ENCODE data around the gene SOCS3. TPM values are rescaled to one million over a fixed set of nuclear protein-coding genes. Genes with fewer than 3 reads are reported as not detected.

The SOCS3 gene
- total RNA-seq, 2 experiments from 2014 or later, result 9.1 TPM

DNA sequence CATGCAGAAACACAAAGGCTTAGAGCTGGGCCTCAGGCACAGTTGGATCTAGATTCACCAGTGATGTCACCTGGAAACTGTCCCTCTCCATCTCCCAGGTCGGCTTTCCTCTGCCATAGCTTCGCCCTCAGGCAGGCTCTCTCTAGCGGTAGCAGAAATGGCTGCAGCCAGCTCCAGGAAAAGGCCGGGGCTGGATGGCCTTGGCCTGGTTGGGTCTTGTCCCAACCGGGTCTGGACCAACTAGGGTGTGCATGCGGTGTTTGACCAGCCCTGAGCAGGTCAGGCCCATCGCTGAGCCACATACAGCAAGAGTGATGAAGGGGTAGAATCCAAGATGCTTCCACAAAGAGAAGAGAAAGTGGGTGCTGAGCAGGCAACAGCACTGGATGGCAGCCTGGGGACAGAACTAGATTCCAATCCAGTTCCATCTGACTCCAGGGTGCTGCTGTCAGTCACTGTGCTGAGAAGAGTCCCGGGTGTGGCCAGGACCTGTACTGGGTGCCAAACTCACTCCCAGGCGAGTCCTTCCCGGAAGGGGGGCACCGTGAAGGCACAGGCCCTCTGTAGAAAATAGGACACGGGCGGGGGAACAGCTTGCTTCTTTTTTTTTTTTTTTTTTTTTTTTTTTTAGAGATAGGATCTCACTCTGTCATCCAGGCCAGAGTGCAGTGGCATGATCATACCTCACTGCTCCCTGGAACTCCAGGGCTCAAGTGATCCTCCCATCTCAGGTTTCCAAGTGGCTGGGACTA lies 51.8 kb downstream of the SOCS3 start:
- no peak for ATAC-seq
- Mint-ChIP-seq H3K36me3 (ENCODE audit: low read depth) (no peaks in the 10 kb centered on the region), H3K27ac (no peak overlapping the region), H3K9me3 (ENCODE audit: insufficient read depth) (peaks cover 10% of the 10 kb centered on the region), H3K4me1 (ENCODE audit: low read depth) (no peaks in the 10 kb centered on the region), H3K4me3 (no peak overlapping the region), H3K27me3 (ENCODE audit: low read depth) (peaks cover 18% of the 10 kb centered on the region)
- CTCF ChIA-PET, result no interaction called here
- POLR2A ChIA-PET, result no interaction called here
- no peak for DNase-seq

DNA sequence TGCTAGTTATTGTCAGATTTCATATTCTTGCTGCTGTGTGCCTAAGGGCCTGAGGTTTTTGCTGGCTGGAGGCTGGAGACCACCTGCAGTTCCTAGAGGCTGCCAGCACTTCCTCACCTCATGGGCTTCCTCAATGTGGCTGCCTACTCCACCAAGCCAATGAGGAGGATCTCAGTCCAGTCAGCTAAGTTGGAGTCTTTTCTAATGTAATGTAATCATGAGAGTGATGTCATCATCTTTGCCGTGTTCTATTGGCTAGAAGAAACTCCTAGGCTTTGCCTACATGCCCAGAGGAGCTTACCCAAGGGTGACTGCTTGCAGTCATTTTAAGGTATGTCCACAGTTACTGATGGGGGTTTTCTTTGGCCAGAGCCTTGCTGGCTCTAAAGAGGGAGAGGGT lies 53.0 kb downstream of the SOCS3 start:
- no peak for DNase-seq
- ChIA-PET POLR2A (no interaction called here), CTCF (no interaction called here)
- H3K36me3 Mint-ChIP-seq (ENCODE audit: low read depth), result no peaks in the 10 kb centered on the region
- no peak overlapping the region for H3K27ac Mint-ChIP-seq
- no peak for ATAC-seq
- no peaks in the 10 kb centered on the region for H3K4me1 Mint-ChIP-seq (ENCODE audit: low read depth)
- peaks cover 9% of the 10 kb centered on the region for H3K27me3 Mint-ChIP-seq (ENCODE audit: low read depth)
- peaks cover 10% of the 10 kb centered on the region for H3K9me3 Mint-ChIP-seq (ENCODE audit: insufficient read depth)
- H3K4me3 Mint-ChIP-seq, result no peak overlapping the region

Other genes starting within 250 kb of the SOCS3 start
- 100 to 1,000 TPM; 407 to 476 TPM for gene TMC6, start 231.3 kb downstream of the SOCS3 start, total RNA-seq
- gene TMC8, start 229.3 kb downstream of the SOCS3 start, total RNA-seq, result 100 to 1,000 TPM; 258 to 278 TPM
- gene C17orf99, start 213.7 kb downstream of the SOCS3 start, total RNA-seq, result not detected
- gene SYNGR2, start 191.5 kb downstream of the SOCS3 start, total RNA-seq, result 10 to 100 TPM; 41.1 to 44.3 TPM
- gene TK1, start 173.0 kb downstream of the SOCS3 start, total RNA-seq, result 100 to 1,000 TPM; 139 to 142 TPM
- 10 to 100 TPM; 17.7 to 20.7 TPM for gene AFMID, start 172.7 kb downstream of the SOCS3 start, total RNA-seq
- gene BIRC5, start 145.8 kb downstream of the SOCS3 start, total RNA-seq, result 100 to 1,000 TPM; 108 to 114 TPM
- gene TMEM235, start 128.4 kb downstream of the SOCS3 start, total RNA-seq, result not detected
- 10 to 100 TPM; 46.5 to 51.0 TPM for gene PGS1, start 18.6 kb upstream of the SOCS3 start, total RNA-seq
- under 1 TPM; 0.10 to 0.61 TPM for gene DNAH17, start 217.3 kb upstream of the SOCS3 start, total RNA-seq